HEK293 (cell line): ENCODE measurements around the gene ALDH16A1.

Source experiments
- CTCF ChIA-PET: fragments of 350-600 bp; formaldehyde crosslinking; extraction: SDS; loops from one replicate; lab custom pipeline; 2021; ENCODE audit warnings: antibody characterized with exemption; lab: Yijun Ruan, JAX
- POLR2A ChIA-PET: fragments of 300-600 bp; formaldehyde crosslinking; extraction: SDS; loops from one replicate; lab custom pipeline; 2020; ENCODE audit warnings: antibody characterized with exemption, inconsistent platforms; lab: Yijun Ruan, JAX
- H3K27ac ChIP-seq: fragments of 200-500 bp; sonication (Bioruptor generic); 2 replicates; pipeline ENCODE4 v1.5.1; 2014; ENCODE audit warnings: low read depth, low read length, control low read depth, inconsistent platforms; ENCODE audit errors: extremely low read depth
- H3K36me3 ChIP-seq, 2 experiments: fragments of 200-500 bp in 1 of 2; sonication (Bioruptor generic) in 1 of 2; 1 replicate in 1 of 2; 2 replicates in 1 of 2; pipeline ENCODE4 v1.5.1; 2014 to 2017; ENCODE audit warnings: inconsistent platforms in 2 of 2, low read length in 2 of 2; ENCODE audit not compliant: control insufficient read depth in 2 of 2, insufficient read depth in 1 of 2
- H3K4me1 ChIP-seq: fragments of 200-500 bp; sonication (Bioruptor generic); 2 replicates; pipeline ENCODE4 v1.5.1; 2014; ENCODE audit warnings: mild to moderate bottlenecking, low read length, inconsistent platforms; ENCODE audit not compliant: control insufficient read depth, insufficient read depth
- H3K4me3 ChIP-seq: 2 replicates; pipeline ENCODE4 v1.5.1; 2011; ENCODE audit warnings: low read depth, mild to moderate bottlenecking, control low read depth, low read length, moderate library complexity
- H3K9me3 ChIP-seq: fragments of 200-500 bp; sonication (Bioruptor generic); 2 replicates; pipeline ENCODE4 v1.5.1; 2014; ENCODE audit warnings: low read depth, low read length, inconsistent platforms; ENCODE audit not compliant: control insufficient read depth, insufficient read depth
- FEZF1 ChIP-seq: fragments of 450-650 bp; formaldehyde crosslinking; IDR thresholded peaks from 2 replicates; pipeline ENCODE4 v1.5.1; 2016; ENCODE audit warnings: missing biosample characterization, missing genetic modification characterization
- IKZF3 ChIP-seq: fragments of 450-650 bp; IDR thresholded peaks from 2 replicates; pipeline ENCODE4 v1.5.0; 2018; ENCODE audit warnings: missing biosample characterization, mild to moderate bottlenecking, missing genetic modification characterization, moderate library complexity
- PRDM1 ChIP-seq: fragments of 450-650 bp; formaldehyde crosslinking; IDR thresholded peaks from 2 replicates; pipeline ENCODE4; 2016; ENCODE audit warnings: missing biosample characterization, missing genetic modification characterization
- ZBTB20 ChIP-seq: fragments of 450-650 bp; formaldehyde crosslinking; IDR thresholded peaks from 2 replicates; pipeline ENCODE4 v1.5.1; 2016; ENCODE audit warnings: missing biosample characterization, missing genetic modification characterization
- ZEB2 ChIP-seq: fragments of 450-650 bp; formaldehyde crosslinking; IDR thresholded peaks from 2 replicates; pipeline ENCODE4 v1.5.1; 2016; ENCODE audit warnings: missing biosample characterization, missing genetic modification characterization
- ZFHX2 ChIP-seq: fragments of 450-650 bp; formaldehyde crosslinking; conservative IDR thresholded peaks from 2 replicates; pipeline ENCODE4 v1.5.1; 2016; ENCODE audit warnings: missing biosample characterization, missing genetic modification characterization
- ZFP37 ChIP-seq: fragments of 450-650 bp; formaldehyde crosslinking; IDR thresholded peaks from 2 replicates; pipeline ENCODE4 v1.5.1; 2016; ENCODE audit warnings: missing biosample characterization, missing genetic modification characterization
- ZFP69B ChIP-seq: fragments of 450-650 bp; formaldehyde crosslinking; IDR thresholded peaks from 2 replicates; pipeline ENCODE4 v1.5.1; 2016; ENCODE audit warnings: missing biosample characterization, missing genetic modification characterization
- ZIC2 ChIP-seq: fragments of 450-650 bp; formaldehyde crosslinking; IDR thresholded peaks from 2 replicates; pipeline ENCODE4 v1.5.1; 2016; ENCODE audit warnings: missing biosample characterization, missing genetic modification characterization
- ZNF10 ChIP-seq: fragments of 450-650 bp; formaldehyde crosslinking; IDR thresholded peaks from 2 replicates; pipeline ENCODE4 v1.5.1; 2017; ENCODE audit warnings: missing biosample characterization, missing genetic modification characterization
- ZNF155 ChIP-seq: fragments of 450-650 bp; formaldehyde crosslinking; IDR thresholded peaks from 2 replicates; pipeline ENCODE4 v1.5.1; 2016; ENCODE audit warnings: missing biosample characterization, missing genetic modification characterization
- ZNF24 ChIP-seq: fragments of 450-650 bp; formaldehyde crosslinking; IDR thresholded peaks from 2 replicates; pipeline ENCODE4 v1.5.1; 2016; ENCODE audit warnings: missing biosample characterization, missing genetic modification characterization
- ZNF335 ChIP-seq: fragments of 450-650 bp; formaldehyde crosslinking; conservative IDR thresholded peaks from 2 replicates; pipeline ENCODE4 v1.5.1; 2016; ENCODE audit warnings: missing biosample characterization, missing genetic modification characterization
- ZNF404 ChIP-seq: fragments of 450-650 bp; formaldehyde crosslinking; IDR thresholded peaks from 2 replicates; pipeline ENCODE4 v1.5.1; 2017; ENCODE audit warnings: missing biosample characterization, missing genetic modification characterization
- ZNF514 ChIP-seq: fragments of 450-650 bp; formaldehyde crosslinking; IDR thresholded peaks from 2 replicates; pipeline ENCODE4 v1.5.1; 2016; ENCODE audit warnings: missing biosample characterization, missing genetic modification characterization
- ZNF660 ChIP-seq: fragments of 450-650 bp; IDR thresholded peaks from 2 replicates; pipeline ENCODE4 v1.5.1; 2018; ENCODE audit warnings: missing biosample characterization, mild to moderate bottlenecking, missing genetic modification characterization
- ZNF747 ChIP-seq: fragments of 450-650 bp; formaldehyde crosslinking; IDR thresholded peaks from 2 replicates; pipeline ENCODE4 v1.5.1; 2016; ENCODE audit warnings: missing biosample characterization, missing genetic modification characterization
- ZNF776 ChIP-seq: fragments of 450-650 bp; formaldehyde crosslinking; IDR thresholded peaks from 2 replicates; pipeline ENCODE4 v1.5.0; 2017; ENCODE audit warnings: missing biosample characterization, missing genetic modification characterization, borderline replicate concordance
- ZNF791 ChIP-seq: fragments of 450-650 bp; formaldehyde crosslinking; IDR thresholded peaks from 2 replicates; pipeline ENCODE4 v1.5.1; 2016; ENCODE audit warnings: missing biosample characterization, missing genetic modification characterization
- TF ChIP-seq, protein P1 (sequence below): fragments of 450-650 bp; formaldehyde crosslinking; IDR thresholded peaks from 2 replicates; pipeline ENCODE4 v1.5.1; 2016; ENCODE audit warnings: missing biosample characterization, missing genetic modification characterization
- TF ChIP-seq, protein P2 (sequence below): fragments of 450-650 bp; formaldehyde crosslinking; IDR thresholded peaks from 2 replicates; pipeline ENCODE4 v1.5.1; 2016; ENCODE audit warnings: missing biosample characterization, missing genetic modification characterization
- TF ChIP-seq, protein P3 (sequence below): fragments of 450-650 bp; formaldehyde crosslinking; conservative IDR thresholded peaks from 2 replicates; pipeline ENCODE4 v1.5.1; 2016; ENCODE audit warnings: low read depth, missing biosample characterization, missing genetic modification characterization

The ALDH16A1 gene

DNA sequence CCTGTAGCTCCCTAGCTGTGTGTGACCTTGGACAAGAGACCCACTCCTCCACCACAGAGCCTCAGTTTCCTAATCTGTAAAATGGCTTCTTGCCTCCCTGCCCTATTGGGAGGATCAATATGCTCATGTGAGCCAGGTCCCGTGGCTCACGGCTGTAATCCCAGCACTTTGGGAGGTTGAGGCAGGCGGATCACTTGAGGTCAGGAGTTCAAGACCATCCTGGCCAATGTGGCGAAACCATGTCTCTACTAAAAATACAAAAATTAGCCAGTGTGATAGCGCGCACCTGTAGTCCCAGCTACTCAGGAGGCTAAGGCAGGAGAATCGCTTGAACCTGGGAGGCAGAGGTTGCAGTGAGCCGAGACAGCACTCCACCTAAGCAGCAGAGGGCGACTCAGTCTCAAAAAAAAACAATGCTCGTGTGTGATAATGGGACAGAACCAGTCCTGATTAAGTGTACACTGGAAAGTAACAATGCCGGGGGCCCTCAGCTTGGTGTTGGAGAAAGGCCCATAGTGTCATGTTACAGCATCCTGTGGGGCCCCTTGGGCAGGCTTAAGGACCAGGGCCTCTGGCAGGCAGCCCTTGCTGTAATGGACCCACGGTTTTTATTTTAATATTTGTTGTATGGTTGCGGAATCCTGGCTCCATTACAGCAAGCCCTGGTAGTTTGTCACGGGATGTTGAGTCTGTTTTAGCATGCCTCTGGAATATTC is 50.0 kb downstream of the ALDH16A1 start (continued):
- TF ChIP-seq ZNF335 (tag by site-specific recombination) (peak; percentile 90), ZNF404 (no peak), ZIC2 (tag by site-specific recombination) (0 out of 2 replicates have a peak, but pooled peaks have one; percentile 15), ZNF10 (tag by site-specific recombination) (peak; percentile 15; the same call in 1 of the 2 replicates), ZNF514 (tag by site-specific recombination) (no peak), ZNF155 (no peak), FEZF1 (tag by site-specific recombination) (no peak), ZNF660 (tag by site-specific recombination) (peak; percentile 90), PRDM1 (tag by site-specific recombination) (peak; percentile 71), IKZF3 (peak; percentile 38; the same call in 1 of the 2 replicates), ZNF24 (tag by site-specific recombination) (0 out of 2 replicates have a peak, but pooled peaks have one; percentile 78), ZFP69B (peak; percentile 98), ZFHX2 (tag by site-specific recombination) (no peak), ZNF791 (no peak), ZEB2 (tag by site-specific recombination) (peak; percentile 52; the same call in 1 of the 2 replicates), ZNF747 (tag by site-specific recombination) (no peak), ZFP37 (tag by site-specific recombination) (peak; percentile 69; the same call in 1 of the 2 replicates), ZBTB20 (tag by site-specific recombination) (peak; percentile 92)
- TF ChIP-seq, protein P1, sequence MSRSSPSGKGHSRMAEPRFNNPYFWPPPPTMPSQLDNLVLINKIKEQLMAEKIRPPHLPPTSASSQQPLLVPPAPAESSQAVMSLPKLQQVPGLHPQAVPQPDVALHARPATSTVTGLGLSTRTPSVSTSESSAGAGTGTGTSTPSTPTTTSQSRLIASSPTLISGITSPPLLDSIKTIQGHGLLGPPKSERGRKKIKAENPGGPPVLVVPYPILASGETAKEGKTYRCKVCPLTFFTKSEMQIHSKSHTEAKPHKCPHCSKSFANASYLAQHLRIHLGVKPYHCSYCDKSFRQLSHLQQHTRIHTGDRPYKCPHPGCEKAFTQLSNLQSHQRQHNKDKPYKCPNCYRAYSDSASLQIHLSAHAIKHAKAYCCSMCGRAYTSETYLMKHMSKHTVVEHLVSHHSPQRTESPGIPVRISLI: peak; percentile 69; the same call in 1 of the 2 replicates
- TF ChIP-seq, protein P2, sequence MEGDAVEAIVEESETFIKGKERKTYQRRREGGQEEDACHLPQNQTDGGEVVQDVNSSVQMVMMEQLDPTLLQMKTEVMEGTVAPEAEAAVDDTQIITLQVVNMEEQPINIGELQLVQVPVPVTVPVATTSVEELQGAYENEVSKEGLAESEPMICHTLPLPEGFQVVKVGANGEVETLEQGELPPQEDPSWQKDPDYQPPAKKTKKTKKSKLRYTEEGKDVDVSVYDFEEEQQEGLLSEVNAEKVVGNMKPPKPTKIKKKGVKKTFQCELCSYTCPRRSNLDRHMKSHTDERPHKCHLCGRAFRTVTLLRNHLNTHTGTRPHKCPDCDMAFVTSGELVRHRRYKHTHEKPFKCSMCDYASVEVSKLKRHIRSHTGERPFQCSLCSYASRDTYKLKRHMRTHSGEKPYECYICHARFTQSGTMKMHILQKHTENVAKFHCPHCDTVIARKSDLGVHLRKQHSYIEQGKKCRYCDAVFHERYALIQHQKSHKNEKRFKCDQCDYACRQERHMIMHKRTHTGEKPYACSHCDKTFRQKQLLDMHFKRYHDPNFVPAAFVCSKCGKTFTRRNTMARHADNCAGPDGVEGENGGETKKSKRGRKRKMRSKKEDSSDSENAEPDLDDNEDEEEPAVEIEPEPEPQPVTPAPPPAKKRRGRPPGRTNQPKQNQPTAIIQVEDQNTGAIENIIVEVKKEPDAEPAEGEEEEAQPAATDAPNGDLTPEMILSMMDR (tag by site-specific recombination): peak; percentile 89

DNA sequence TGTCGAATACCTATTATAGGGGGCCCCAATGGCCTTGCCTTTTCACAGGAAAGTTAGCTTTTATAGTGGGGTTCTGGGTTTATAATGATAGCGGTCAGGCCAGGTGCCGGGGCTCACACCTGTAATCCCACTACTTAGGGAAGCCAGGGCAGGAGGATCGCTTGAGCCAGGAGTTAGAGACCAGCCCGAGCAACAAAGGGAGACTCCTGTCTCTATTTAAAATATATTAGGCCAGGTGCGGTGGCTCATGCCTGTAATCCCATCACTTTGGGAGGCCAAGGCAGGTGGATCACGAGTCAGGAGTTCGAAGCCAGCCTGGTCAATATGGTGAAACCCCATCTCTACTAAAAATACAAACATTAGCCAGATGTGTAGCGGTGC is 50.5 kb downstream of the ALDH16A1 start:
- H3K9me3 ChIP-seq: no peaks in the 10 kb centered on the region
- POLR2A ChIA-PET: interaction anchor here (1.0 kb wide), 1 partner anchor 9 kb away, joined by 4 read pairs; the partner anchor contains the start of gene FCGRT
- H3K36me3 ChIP-seq: peaks cover 6 to 18% of the 10 kb centered on the region in 2 experiments; a peak in 2 of 3 replicates
- TF ChIP-seq ZNF776 (no peak), ZNF335 (tag by site-specific recombination) (peak; percentile 29; the same call in 1 of the 2 replicates)
- TF ChIP-seq, protein P3, sequence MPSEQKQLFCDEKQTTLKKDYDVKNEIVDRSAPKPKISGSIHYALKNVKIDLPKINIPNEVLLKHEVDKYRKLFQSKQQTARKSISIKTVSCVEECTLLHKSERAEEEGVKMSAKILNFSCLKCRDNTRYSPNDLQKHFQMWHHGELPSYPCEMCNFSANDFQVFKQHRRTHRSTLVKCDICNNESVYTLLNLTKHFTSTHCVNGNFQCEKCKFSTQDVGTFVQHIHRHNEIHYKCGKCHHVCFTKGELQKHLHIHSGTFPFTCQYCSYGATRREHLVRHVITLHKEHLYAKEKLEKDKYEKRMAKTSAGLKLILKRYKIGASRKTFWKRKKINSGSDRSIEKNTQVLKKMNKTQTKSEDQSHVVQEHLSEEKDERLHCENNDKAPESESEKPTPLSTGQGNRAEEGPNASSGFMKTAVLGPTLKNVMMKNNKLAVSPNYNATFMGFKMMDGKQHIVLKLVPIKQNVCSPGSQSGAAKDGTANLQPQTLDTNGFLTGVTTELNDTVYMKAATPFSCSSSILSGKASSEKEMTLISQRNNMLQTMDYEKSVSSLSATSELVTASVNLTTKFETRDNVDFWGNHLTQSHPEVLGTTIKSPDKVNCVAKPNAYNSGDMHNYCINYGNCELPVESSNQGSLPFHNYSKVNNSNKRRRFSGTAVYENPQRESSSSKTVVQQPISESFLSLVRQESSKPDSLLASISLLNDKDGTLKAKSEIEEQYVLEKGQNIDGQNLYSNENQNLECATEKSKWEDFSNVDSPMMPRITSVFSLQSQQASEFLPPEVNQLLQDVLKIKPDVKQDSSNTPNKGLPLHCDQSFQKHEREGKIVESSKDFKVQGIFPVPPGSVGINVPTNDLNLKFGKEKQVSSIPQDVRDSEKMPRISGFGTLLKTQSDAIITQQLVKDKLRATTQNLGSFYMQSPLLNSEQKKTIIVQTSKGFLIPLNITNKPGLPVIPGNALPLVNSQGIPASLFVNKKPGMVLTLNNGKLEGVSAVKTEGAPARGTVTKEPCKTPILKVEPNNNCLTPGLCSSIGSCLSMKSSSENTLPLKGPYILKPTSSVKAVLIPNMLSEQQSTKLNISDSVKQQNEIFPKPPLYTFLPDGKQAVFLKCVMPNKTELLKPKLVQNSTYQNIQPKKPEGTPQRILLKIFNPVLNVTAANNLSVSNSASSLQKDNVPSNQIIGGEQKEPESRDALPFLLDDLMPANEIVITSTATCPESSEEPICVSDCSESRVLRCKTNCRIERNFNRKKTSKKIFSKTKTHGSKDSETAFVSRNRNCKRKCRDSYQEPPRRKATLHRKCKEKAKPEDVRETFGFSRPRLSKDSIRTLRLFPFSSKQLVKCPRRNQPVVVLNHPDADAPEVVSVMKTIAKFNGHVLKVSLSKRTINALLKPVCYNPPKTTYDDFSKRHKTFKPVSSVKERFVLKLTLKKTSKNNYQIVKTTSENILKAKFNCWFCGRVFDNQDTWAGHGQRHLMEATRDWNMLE (tag by site-specific recombination): no peak
- H3K4me3 ChIP-seq: no peak overlapping the region
- no peak overlapping the region; the same call in 1 of the 2 replicates for H3K27ac ChIP-seq
- H3K4me1 ChIP-seq: no peaks in the 10 kb centered on the region; the same call in 1 of the 2 replicates
- CTCF ChIA-PET: interaction anchor here (0.5 to 10.8 kb wide), 21 partner anchors 9 to 344 kb away, joined by 3 to 299 read pairs (median 5); partner anchors contain the start of genes FLT3LG, IRF3 and RPL13A
